HG03442 (cell line): ENCODE results near the gene ZNHIT3.
A peak's percentile ranks its signal among the peaks of the same experiment; 100 is the strongest.
"Not testable (repeated sequence)": the region's sequence is repeated elsewhere in the genome, so short reads cannot be mapped to it uniquely, and the experiment has no call there.

ENCODE experiments used
- ATAC-seq: cut with Tn5 transposase; IDR thresholded peaks from one replicate; pipeline ENCODE4 v1.9.1; 2021; ENCODE audit warnings: mild to moderate bottlenecking, moderate library complexity; ENCODE audit not compliant: unreplicated experiment

The ZNHIT3 gene

GRCh38 chr17:36486204-36487194, at the start of gene ZNHIT3:
TSS of gene ZNHIT3 (plus strand) at chr17:36486681. CDS start at chr17:36486700, 19 bp downstream.
- ATAC-seq: peak; percentile 85

- ATAC-seq: not testable (repeated sequence)
Observed at GRCh38 chr17:36441792-36442191, 44.7 kb upstream of the ZNHIT3 start.

- no peak for ATAC-seq
Observed at GRCh38 chr17:36443777-36444176, 42.7 kb upstream of the ZNHIT3 start.

- not testable (repeated sequence) for ATAC-seq
Observed at GRCh38 chr17:36449997-36450396, 36.5 kb upstream of the ZNHIT3 start.

- not testable (repeated sequence) for ATAC-seq
Observed at GRCh38 chr17:36452888-36453287, 33.6 kb upstream of the ZNHIT3 start.

- not testable (repeated sequence) for ATAC-seq
Observed at GRCh38 chr17:36457701-36458100, 28.8 kb upstream of the ZNHIT3 start.

GRCh38 chr17:36459045-36459444, 27.4 kb upstream of the ZNHIT3 start:
- no peak for ATAC-seq

GRCh38 chr17:36459601-36460000, 26.9 kb upstream of the ZNHIT3 start:
- no peak for ATAC-seq

GRCh38 chr17:36460265-36460937, 26.1 kb upstream of the ZNHIT3 start:
- no peak for ATAC-seq

- ATAC-seq: no peak
Observed at GRCh38 chr17:36461330-36462110, 25.0 kb upstream of the ZNHIT3 start.

- ATAC-seq: no peak
Observed at GRCh38 chr17:36463916-36464764, 22.3 kb upstream of the ZNHIT3 start.

GRCh38 chr17:36464765-36465088, 21.8 kb upstream of the ZNHIT3 start:
- ATAC-seq: no peak

GRCh38 chr17:36468903-36469635, 17.4 kb upstream of the ZNHIT3 start:
- no peak for ATAC-seq

- ATAC-seq: no peak
Observed at GRCh38 chr17:36469733-36470132, 16.7 kb upstream of the ZNHIT3 start.

GRCh38 chr17:36470499-36470898, 16.0 kb upstream of the ZNHIT3 start:
- no peak for ATAC-seq

GRCh38 chr17:36474571-36474970, 11.9 kb upstream of the ZNHIT3 start:
- no peak for ATAC-seq

- no peak for ATAC-seq
Observed at GRCh38 chr17:36475346-36475970, 11.0 kb upstream of the ZNHIT3 start.

- ATAC-seq: no peak
Observed at GRCh38 chr17:36481829-36482228, 4.7 kb upstream of the ZNHIT3 start.
